Adrenal gland (tissue), 12 donors: Measurements from ENCODE around the gene ZP1. TPM values are rescaled to one million over a fixed set of nuclear protein-coding genes. Genes with fewer than 3 reads are reported as not detected.

Source experiments
- DNase-seq, 7 donors: peaks; one replicate each; pipeline ENCODE4 v3.0.0-alpha.2; 2019 to 2020
- H3K27ac ChIP-seq, 5 donors: fragments of 200-600 bp; sonication (generic) in 4 of 5; 1 replicate in 3 of 5; 2 replicates in 2 of 5; pipeline versions ENCODE4 v1.5.1 to v1.8.0; 2016 to 2020; ENCODE audit warnings: mild to moderate bottlenecking in 1 of 5
- H3K27me3 ChIP-seq: fragments of 200-600 bp; 2 replicates; pipeline ENCODE4 v1.8.0; 2021
- H3K36me3 ChIP-seq, 2 donors: fragments of 200-600 bp; replicated peaks in 1 of 2; 1 replicate in 1 of 2; 2 replicates in 1 of 2; pipeline versions ENCODE4 v1.5.1 to v1.8.0; 2018 to 2022
- H3K4me1 ChIP-seq, 2 donors: fragments of 200-600 bp; replicated peaks in 1 of 2; 1 replicate in 1 of 2; 2 replicates in 1 of 2; pipeline versions ENCODE4 v1.5.1 to v1.8.0; 2018 to 2021
- H3K4me3 ChIP-seq, 4 donors: fragments of 200-600 bp; sonication (generic) in 3 of 4; one replicate each; pipeline ENCODE4 v1.5.1; 2016 to 2018
- H3K9me3 ChIP-seq, 3 donors: fragments of 200-600 bp; sonication (generic) in 1 of 3; replicated peaks in 1 of 3; 1 replicate in 2 of 3; 2 replicates in 1 of 3; pipeline versions ENCODE4 v1.5.1 to v1.8.0; 2016 to 2021
- POLR2A ChIP-seq, 2 donors: fragments of 450-650 bp; IDR thresholded peaks; one replicate each; pipeline ENCODE4 v1.6.1; 2017; ENCODE audit warnings: antibody characterized with exemption in 2 of 2, mild to moderate bottlenecking in 2 of 2, moderate library complexity in 1 of 2
- WGBS, 4 donors: extraction: QIAGEN DNeasy Blood & Tissue Kit in 2 of 4; methylation state at CpG; one replicate each; pipeline versions ENCODE4 v1.1.5 to v1.1.7; 2013 to 2017; 5-methylcytosine and 5-hydroxymethylcytosine counted together
- intact Hi-C, 2 donors: fragments of 100-400 bp; cut with DNase I; formaldehyde crosslinking; loops; one replicate each; pipeline versions ENCODE4 v1.14.1 to v1.15.0; 2022 to 2023
- polyA plus RNA-seq, 3 donors: library from polyadenylated mRNA; stranded (reverse); fragments of 200-250 nt in 2 of 3; fragments of 350-450 nt in 1 of 3; fragmentation: Illumina TruSeq in 1 of 3; extraction: RNeasy Lipid Tissue Mini Kit (QIAGEN cat#74804) in 1 of 3; gene quantifications; one replicate each; pipeline ENCODE4 v1.2.3, GENCODE V29; 2013 to 2014
- total RNA-seq, 9 donors: library from RNA; depleted of rRNA in 4 of 9; stranded (reverse); fragments of >200 nt in 4 of 9; fragments of 120-200 nt in 1 of 9; fragmentation: NEBNext Ultra II Directional in 1 of 9; extraction: Animal tissue kit (Norgen Biotek cat#: 25700) in 1 of 9; gene quantifications; one replicate each; pipeline versions ENCODE4 v1.1.0 to v1.2.4, GENCODE V29; 2013 to 2023
- TF ChIP-seq, protein P1 (sequence below), 6 experiments: fragments of 450-650 bp in 4 of 6; fragments of 200-600 bp in 2 of 6; sonication (generic) in 1 of 6; IDR thresholded peaks; 1 replicate in 5 of 6; 2 replicates in 1 of 6; pipeline versions ENCODE4 v1.5.1 to v1.8.0; 2016 to 2021; ENCODE audit warnings: antibody characterized with exemption in 6 of 6, mild to moderate bottlenecking in 2 of 6, moderate library complexity in 1 of 6
- donor health status: healthy with polysubstance abuse.
- donor health status: Bipolar disorder and iron deficiency.
- donor health status: DM: yes; HTN: yes; CAD: no.
- donor health status: DM: no; HTN: no; CAD: no.
- donor health status: DM: no; HTN: no; CAD: no.
- donor health status: DM: yes; HTN: yes; CAD: no.

ZP1 gene
- total and polyA plus RNA-seq, 12 donors: 0.24 to 6.3 (median 0.71) TPM; not detected in 2

GRCh38 chr11:60916669-60917206 lies 49.4 kb downstream of the ZP1 start:
- intact Hi-C loops: no loop called here
- DNase-seq: no peak
- Histone ChIP-seq H3K36me3 (peaks cover 0 to 20% of the 10 kb centered on the region in 2 donors), H3K4me1 (peaks cover 22 to 54% of the 10 kb centered on the region in 2 donors), H3K27me3 (no peaks in the 10 kb centered on the region), H3K4me3 (no peak overlapping the region), H3K9me3 (no peaks in the 10 kb centered on the region), H3K27ac (peak overlapping the region in 1 of 5 donors; percentile 32)
- TF ChIP-seq, protein P1, sequence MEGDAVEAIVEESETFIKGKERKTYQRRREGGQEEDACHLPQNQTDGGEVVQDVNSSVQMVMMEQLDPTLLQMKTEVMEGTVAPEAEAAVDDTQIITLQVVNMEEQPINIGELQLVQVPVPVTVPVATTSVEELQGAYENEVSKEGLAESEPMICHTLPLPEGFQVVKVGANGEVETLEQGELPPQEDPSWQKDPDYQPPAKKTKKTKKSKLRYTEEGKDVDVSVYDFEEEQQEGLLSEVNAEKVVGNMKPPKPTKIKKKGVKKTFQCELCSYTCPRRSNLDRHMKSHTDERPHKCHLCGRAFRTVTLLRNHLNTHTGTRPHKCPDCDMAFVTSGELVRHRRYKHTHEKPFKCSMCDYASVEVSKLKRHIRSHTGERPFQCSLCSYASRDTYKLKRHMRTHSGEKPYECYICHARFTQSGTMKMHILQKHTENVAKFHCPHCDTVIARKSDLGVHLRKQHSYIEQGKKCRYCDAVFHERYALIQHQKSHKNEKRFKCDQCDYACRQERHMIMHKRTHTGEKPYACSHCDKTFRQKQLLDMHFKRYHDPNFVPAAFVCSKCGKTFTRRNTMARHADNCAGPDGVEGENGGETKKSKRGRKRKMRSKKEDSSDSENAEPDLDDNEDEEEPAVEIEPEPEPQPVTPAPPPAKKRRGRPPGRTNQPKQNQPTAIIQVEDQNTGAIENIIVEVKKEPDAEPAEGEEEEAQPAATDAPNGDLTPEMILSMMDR (IDR thresholded peaks at IDR 0.05): no peak
- TF ChIP-seq POLR2A (IDR thresholded peaks at IDR 0.05): no peak
- 54 to 63% (median 57%) methylated on average over 2 to 3 of the region's 3 CpGs for WGBS, 4 donors

- no peaks in the 10 kb centered on the region for H3K27me3 ChIP-seq
- TF ChIP-seq POLR2A (IDR thresholded peaks at IDR 0.05): no peak
- TF ChIP-seq, protein P1 (IDR thresholded peaks at IDR 0.05): no peak
- no peaks in the 10 kb centered on the region for H3K9me3 ChIP-seq
- H3K27ac ChIP-seq: no peak overlapping the region
- peaks cover 22 to 54% of the 10 kb centered on the region in 2 donors for H3K4me1 ChIP-seq
- 96 to 100% (median 100%) methylated on average over 1 of the region's 1 CpG for WGBS, 4 donors
- DNase-seq: no peak
- no peak overlapping the region for H3K4me3 ChIP-seq
- H3K36me3 ChIP-seq: peaks cover 0 to 26% of the 10 kb centered on the region in 2 donors
- intact Hi-C loops: no loop called here
Observed at GRCh38 chr11:60917267-60917666, 49.9 kb downstream of the ZP1 start.

DNA sequence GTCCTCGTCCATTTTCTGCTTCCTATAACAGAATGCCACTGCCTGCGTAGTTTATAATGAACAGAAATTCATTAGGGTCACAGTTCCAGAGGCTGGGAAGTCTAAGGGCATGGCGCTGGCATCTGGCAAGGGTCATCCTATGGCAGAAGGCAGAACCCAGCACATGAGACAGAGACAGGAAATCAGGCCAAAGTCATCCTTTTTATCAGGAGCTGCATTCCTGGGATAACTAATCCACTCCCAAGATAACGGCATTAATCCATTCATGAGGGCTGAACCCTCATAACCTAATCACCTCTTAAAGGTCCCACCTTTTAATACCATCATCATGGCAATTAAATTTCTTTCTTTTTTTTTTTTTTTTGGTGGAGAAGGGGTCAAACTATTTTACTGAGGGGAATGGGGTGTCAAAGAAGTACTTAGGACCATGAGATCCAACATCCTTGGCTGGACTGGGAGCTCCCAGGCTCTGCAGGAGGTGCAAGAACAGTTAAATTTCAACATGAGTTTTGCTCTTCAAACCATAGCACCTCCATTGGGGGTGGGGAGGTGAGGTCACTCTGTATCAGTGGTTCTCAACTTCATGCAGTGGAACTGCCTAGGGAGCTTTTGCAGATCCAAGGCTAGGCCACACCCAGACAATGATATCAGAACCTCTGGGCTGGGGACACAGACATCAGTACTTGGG lies 51.1 kb downstream of the ZP1 start:
- Histone ChIP-seq H3K36me3 (peaks cover 0 to 34% of the 10 kb centered on the region in 2 donors), H3K4me1 (peaks cover 19 to 49% of the 10 kb centered on the region in 2 donors), H3K27ac (no peak overlapping the region), H3K27me3 (no peaks in the 10 kb centered on the region), H3K4me3 (no peak overlapping the region), H3K9me3 (no peaks in the 10 kb centered on the region)
- peak in 1 of 7 donors; percentile 48 for DNase-seq
- no peak for TF ChIP-seq POLR2A (IDR thresholded peaks at IDR 0.05)
- TF ChIP-seq, protein P1 (IDR thresholded peaks at IDR 0.05): no peak
- intact Hi-C loops: no loop called here
- WGBS, 4 donors: 75 to 82% (median 79%) methylated on average over 4 of the region's 4 CpGs

DNA sequence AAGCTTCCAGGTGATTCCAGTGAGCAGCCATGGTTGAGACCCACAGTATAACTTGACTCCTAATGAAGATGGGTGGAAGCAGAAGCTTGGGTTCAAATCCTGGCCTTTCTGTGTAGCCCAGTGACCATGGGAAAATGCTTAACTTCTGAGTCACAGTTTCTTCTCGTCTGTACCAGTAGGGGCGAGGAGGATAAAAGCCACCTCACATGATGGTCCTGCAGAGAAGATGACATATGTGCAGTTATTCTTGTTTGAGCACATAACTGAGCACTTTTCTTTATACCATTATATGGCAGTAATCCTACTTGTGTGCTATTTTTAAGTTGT lies 51.6 kb downstream of the ZP1 start:
- WGBS, 4 donors: 40 to 52% (median 44%) methylated on average over 2 of the region's 2 CpGs
- Histone ChIP-seq H3K4me1 (peaks cover 21 to 50% of the 10 kb centered on the region in 2 donors), H3K27me3 (no peaks in the 10 kb centered on the region), H3K9me3 (no peaks in the 10 kb centered on the region), H3K36me3 (peaks cover 0 to 34% of the 10 kb centered on the region in 2 donors), H3K4me3 (no peak overlapping the region), H3K27ac (no peak overlapping the region)
- no peak for DNase-seq
- intact Hi-C loops: no loop called here
- TF ChIP-seq POLR2A (IDR thresholded peaks at IDR 0.05): no peak
- TF ChIP-seq, protein P1 (IDR thresholded peaks at IDR 0.05): no peak
